ENCODE measurements around the gene HEY2.
A peak's percentile ranks its signal among the peaks of the same experiment; 100 is the strongest.

The HEY2 gene

GRCh38 chr6:125789576-125790357, 40.3 kb downstream of the HEY2 start:
- in situ Hi-C loops (cut with HindIII; ENCODE audit: low sequenced_read_pairs) = no loop called here
- peak overlapping the region; percentile 67 for H3K4me3 ChIP-seq (ENCODE audit: low read depth, low read length)
- DNase-seq (ENCODE audit: low read depth, low spot score) = peak; percentile 64
- TF ChIP-seq, protein P1, sequence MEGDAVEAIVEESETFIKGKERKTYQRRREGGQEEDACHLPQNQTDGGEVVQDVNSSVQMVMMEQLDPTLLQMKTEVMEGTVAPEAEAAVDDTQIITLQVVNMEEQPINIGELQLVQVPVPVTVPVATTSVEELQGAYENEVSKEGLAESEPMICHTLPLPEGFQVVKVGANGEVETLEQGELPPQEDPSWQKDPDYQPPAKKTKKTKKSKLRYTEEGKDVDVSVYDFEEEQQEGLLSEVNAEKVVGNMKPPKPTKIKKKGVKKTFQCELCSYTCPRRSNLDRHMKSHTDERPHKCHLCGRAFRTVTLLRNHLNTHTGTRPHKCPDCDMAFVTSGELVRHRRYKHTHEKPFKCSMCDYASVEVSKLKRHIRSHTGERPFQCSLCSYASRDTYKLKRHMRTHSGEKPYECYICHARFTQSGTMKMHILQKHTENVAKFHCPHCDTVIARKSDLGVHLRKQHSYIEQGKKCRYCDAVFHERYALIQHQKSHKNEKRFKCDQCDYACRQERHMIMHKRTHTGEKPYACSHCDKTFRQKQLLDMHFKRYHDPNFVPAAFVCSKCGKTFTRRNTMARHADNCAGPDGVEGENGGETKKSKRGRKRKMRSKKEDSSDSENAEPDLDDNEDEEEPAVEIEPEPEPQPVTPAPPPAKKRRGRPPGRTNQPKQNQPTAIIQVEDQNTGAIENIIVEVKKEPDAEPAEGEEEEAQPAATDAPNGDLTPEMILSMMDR (IDR thresholded peaks at IDR 0.05; ENCODE audit: low read depth, low read length) = no peak

DNA sequence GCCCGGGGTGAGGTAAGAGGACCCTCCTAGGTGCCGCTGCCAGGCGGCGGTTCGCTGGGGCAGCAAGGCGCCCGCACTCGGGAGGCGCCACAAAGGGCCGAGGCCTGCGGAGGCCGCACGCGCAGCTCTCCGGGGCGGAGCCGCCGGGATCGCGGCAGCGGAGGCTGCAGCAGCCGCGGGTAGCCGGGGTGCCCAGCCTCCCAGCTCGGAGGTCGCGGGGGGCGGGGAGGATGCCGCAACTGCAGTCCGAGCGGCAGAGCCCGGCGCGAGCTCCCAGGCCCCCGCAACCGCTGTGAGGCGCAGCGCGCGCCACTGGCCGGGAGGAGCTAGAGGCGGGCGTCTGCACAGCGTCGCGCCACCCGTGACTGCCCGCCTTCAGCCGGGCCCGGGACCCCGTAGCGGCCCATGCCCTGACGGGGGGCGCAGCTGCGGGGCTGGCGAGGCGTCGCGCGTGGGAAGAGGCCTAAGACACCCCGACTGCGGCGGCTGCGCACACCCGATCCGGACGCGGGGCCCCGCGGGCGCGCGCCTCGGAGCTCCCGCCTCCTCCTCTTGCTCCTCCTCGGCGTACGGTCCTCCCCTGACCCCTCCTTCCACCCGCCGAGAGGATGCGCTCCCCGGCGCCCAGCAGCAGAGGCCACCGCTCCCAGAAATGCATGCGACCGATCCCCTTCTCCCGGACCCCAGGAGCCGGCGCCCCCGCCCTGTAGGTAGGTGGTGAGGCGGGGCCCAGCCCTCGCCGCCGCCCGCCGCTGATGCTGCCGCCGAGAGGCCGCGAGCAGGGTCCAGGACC, 41.1 kb downstream of the HEY2 start, which contains the start of gene NCOA7:
Gene NCOA7 (plus strand): TSS at position 603 of the 793 bp plus-strand sequence. CDS start 24,395 bp downstream, outside the sequence.
- peak; percentile 70 for DNase-seq (ENCODE audit: low read depth, low spot score)
- in situ Hi-C loops (cut with HindIII; ENCODE audit: low sequenced_read_pairs) = no loop called here
- TF ChIP-seq, protein P1 (IDR thresholded peaks at IDR 0.05; ENCODE audit: low read depth, low read length) = no peak
- peak within 1 kb of the TSS; percentile 67 for H3K4me3 ChIP-seq (ENCODE audit: low read depth, low read length)

DNA sequence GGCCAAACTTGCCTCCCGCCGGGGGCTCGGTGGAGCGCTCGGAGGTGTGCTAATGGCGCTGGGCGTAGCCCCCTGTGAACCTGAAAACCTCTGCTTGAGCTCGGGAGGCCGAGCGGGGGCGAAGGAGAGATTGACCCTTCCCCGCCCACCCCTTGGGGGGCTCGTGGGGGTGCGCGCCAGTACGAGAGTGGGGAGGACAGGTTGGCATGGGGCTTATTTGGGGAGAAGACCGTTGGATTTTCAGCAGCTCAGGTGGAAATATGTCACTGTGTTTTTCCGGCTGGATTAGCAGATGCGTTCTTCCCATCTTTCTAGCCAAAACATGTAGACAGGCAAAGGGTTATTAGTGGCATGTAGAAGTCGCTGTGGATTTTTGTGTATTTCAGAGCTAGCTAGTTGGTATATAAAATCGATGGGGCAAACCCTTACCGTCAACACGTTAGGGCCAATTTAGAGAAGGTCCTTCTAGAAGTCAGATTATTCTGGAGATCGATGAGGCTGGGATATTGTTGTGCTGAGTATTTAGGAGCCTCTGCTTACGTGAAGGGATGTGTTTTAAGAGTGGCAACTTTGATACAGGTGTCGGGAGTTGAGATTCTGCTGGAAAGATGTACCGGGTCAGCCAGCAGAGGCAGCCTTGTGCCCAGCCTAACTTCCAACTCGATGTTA, 41.9 kb downstream of the HEY2 start:
- H3K4me3 ChIP-seq (ENCODE audit: low read depth, low read length) = peak overlapping the region; percentile 67
- TF ChIP-seq, protein P1 (IDR thresholded peaks at IDR 0.05; ENCODE audit: low read depth, low read length) = peak; percentile 77
- in situ Hi-C loops (cut with HindIII; ENCODE audit: low sequenced_read_pairs) = no loop called here
- peak; percentile 70 for DNase-seq (ENCODE audit: low read depth, low spot score)

GRCh38 chr6:125791820-125792165, 42.4 kb downstream of the HEY2 start:
- in situ Hi-C loops (cut with HindIII; ENCODE audit: low sequenced_read_pairs) = no loop called here
- TF ChIP-seq, protein P1 (IDR thresholded peaks at IDR 0.05; ENCODE audit: low read depth, low read length) = no peak
- DNase-seq (ENCODE audit: low read depth, low spot score) = no peak
- peak overlapping the region; percentile 67 for H3K4me3 ChIP-seq (ENCODE audit: low read depth, low read length)

GRCh38 chr6:125792172-125792571, 42.7 kb downstream of the HEY2 start:
- TF ChIP-seq, protein P1 (IDR thresholded peaks at IDR 0.05; ENCODE audit: low read depth, low read length) = no peak
- no peak for DNase-seq (ENCODE audit: low read depth, low spot score)
- in situ Hi-C loops (cut with HindIII; ENCODE audit: low sequenced_read_pairs) = no loop called here
- H3K4me3 ChIP-seq (ENCODE audit: low read depth, low read length) = no peak overlapping the region

DNA sequence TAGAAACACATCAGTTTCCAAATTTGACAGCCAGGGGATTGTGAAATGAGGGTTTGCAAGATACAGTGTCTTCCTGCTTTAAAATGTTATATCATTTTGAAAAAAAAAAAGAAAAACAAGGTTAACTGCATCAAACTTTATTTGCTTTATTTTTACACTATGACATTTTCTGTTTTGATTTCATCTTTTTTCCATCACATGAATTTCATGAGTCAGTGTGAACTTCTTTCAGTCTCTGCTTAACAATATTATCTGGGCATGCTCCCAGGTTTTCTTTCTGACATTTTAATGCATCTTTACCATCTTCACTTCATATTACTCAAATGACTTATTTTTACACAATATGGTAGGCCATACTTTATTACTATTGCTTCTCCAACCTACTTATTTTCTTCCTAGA, 43.2 kb downstream of the HEY2 start:
- TF ChIP-seq, protein P1 (IDR thresholded peaks at IDR 0.05; ENCODE audit: low read depth, low read length) = no peak
- in situ Hi-C loops (cut with HindIII; ENCODE audit: low sequenced_read_pairs) = no loop called here
- H3K4me3 ChIP-seq (ENCODE audit: low read depth, low read length) = no peak overlapping the region
- DNase-seq (ENCODE audit: low read depth, low spot score) = peak; percentile 57

Measured in astrocyte of the spinal cord (primary cell).